GM12872 (cell line): ENCODE measurements around the gene SLC17A8.

Experiments
- CTCF ChIP-seq: IDR thresholded peaks from 3 replicates; pipeline ENCODE4 v1.5.1; 2011; ENCODE audit warnings: low read depth, mild to moderate bottlenecking, low read length, moderate library complexity; ENCODE audit not compliant: insufficient read depth

Gene SLC17A8

DNA sequence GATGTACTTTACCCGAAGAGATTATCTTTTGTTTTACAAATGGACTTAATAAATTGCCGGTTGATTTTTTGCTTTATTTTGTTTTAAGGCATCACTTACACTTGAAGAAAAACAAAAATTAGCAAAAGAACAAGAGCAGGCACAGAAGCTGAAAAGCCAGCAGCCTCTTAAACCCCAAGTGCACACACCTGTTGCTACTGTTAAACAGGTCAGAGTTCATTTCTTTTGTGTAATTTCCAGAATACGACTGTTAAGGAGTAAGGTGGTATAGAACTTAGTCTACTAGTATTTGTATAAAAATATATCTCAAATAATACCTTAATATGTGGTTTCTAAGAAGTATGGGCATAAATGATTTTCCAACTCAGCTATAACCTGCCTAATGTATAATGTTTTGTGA is 19.6 kb upstream of the SLC17A8 start:
- TF ChIP-seq CTCF, result no peak

DNA sequence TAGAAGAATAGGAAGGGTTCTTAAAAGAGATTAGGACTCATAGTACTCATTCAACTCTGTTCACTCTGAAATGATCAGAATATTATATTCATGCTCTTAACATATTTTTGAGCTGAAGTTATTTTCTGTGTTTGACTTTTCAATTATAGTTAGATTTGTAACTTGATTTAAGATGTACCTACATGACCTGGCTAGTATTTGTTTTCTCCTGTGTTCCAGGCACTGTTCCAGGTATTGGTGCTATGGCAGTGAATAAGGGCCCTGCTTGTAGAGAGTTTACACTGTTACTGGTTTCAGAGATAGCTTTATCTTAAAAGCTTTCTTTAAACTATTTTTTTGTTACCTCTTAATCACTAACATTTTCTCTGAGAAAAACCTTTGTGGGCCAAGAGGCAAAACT is 19.1 kb upstream of the SLC17A8 start:
- no peak for TF ChIP-seq CTCF

- TF ChIP-seq CTCF, result no peak
Observed at GRCh38 chr12:100339071-100339470, 17.8 kb upstream of the SLC17A8 start.

- no peak for TF ChIP-seq CTCF
Observed at GRCh38 chr12:100345020-100345767, 11.7 kb upstream of the SLC17A8 start.

GRCh38 chr12:100346660-100347059 is 10.2 kb upstream of the SLC17A8 start:
- TF ChIP-seq CTCF, result no peak

GRCh38 chr12:100348657-100349454 is 8.0 kb upstream of the SLC17A8 start:
- no peak for TF ChIP-seq CTCF

DNA sequence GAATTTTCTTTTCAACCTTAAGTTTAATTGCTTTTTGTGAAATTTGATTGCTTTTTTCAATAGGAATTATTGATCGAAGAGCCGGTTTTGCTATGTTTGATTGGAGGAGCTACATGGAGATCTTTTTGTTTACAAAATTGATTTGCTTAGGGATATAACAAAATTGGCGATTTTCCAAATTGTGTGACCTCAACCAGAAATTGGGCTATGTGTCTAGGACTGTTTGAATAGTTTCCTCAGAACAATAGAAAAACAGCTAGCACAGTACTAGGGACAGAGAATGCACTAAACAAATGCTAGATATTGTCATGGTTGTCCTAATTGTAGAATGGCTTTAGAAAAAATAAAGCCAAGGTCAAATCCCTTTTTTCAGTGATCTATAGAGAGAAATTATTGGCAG is 2.4 kb downstream of the SLC17A8 start:
- no peak for TF ChIP-seq CTCF
